Activated CD8-positive, alpha-beta memory T cell treated with anti-CD3 and anti-CD28 coated beads, Interleukin-2, amount 50 U/mL, for 4 hours (primary cell): Measurements from ENCODE around the gene ANKRD7.

Experiments used
- DNase-seq: peaks from one replicate; pipeline ENCODE4 v3.0.0-alpha.2; 2020

Gene ANKRD7, protein sequence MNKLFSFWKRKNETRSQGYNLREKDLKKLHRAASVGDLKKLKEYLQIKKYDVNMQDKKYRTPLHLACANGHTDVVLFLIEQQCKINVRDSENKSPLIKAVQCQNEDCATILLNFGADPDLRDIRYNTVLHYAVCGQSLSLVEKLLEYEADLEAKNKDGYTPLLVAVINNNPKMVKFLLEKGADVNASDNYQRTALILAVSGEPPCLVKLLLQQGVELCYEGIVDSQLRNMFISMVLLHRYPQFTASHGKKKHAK

DNA sequence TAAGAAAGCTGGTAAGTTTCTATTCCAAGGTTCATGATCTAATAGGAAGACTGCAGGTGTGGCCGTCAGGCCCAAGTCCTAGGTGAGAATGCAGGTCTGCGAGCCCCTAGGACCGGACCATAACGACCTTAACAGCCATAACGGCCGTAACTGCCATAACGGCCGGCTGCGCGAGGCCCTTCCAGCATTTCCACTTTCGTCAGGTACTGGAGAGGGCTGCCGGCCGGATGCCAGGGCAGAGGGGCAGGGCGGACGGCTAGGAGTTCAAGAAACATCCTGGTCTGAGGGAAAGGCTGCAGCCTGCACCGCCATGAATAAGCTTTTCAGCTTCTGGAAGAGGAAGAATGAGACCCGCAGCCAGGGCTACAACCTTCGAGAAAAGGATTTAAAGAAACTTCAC is at the start of gene ANKRD7:
ANKRD7 (plus strand) TSS at position 184 of the 400 bp plus-strand sequence; CDS start at position 311, 127 bp downstream.
- no peak for DNase-seq

DNA sequence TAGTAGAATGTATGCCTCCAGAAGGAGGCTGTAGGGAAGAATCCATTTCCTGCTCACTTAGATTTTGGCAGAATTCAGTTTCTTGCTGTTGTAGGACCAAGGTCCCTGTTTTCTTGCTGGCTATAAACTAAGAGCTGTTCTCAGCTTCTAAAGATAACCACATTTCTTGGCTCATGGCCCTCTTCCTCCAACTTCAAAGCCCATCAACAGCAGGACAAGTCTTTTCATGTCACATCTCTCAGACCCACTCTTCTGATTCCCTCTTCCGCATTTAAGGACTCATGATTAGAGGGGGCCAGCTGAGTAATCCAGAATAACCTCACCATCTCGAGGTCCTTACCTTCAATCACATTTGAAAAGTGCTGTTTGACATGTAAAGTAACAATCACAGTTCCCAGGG is 48.8 kb upstream of the ANKRD7 start:
- DNase-seq, result no peak

DNA sequence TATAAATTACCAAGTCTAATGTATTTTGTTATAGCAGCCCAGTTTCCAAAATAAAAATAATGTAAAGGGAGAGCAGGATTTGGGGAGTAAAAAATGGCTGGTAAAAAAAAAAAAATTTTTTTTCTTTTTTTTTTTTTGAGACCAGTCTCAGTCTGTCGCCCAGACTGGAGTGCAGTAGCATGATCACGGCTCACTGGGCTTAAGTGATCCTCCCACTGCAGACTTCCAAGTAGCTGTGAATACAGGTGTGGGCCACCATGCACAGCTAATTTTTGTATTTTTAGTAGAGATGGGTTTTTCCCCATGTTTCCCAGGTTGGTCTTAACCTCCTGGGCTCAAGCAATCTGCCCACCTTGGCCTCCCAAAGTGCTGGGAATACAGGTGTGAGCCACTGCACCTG is 45.3 kb upstream of the ANKRD7 start:
- no peak for DNase-seq

DNA sequence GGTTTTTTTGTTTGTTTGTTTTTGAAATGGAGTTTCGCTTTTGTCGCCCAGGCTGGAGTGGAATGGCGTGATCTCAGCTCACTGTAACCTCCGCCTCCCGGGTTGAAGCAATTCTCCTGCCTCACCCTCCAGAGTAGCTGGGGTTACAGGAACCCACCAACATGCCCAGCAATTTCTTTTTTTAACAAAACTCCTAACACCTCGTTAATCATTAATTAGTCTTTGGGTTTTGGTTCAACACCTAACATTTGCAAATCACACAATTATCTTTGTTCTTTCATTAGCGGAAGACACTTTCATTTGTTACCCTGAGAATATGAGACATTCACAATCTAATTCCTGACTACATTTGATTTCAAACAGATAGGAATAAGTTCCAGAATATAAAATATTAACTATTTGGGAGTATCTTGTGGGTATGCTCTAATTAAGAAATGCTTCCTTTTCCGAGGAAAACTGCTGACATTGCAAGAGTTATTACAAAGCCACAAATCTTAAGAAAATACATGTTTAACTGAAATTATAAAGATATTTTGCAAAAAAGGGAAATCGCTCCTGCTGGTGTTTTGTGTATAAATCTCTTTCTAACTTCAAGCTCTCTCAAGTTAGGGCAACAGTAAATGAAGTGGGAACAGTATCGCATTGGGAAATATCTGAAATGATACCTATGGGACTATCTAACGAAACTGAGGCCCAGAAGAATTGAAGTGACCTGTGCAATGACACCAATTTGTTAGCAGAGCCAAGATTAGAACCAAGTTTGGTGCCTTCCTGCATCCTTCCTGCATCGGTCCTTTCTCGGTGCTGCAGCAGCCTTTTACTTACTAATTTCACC is 41.7 kb upstream of the ANKRD7 start:
- DNase-seq, result no peak

DNA sequence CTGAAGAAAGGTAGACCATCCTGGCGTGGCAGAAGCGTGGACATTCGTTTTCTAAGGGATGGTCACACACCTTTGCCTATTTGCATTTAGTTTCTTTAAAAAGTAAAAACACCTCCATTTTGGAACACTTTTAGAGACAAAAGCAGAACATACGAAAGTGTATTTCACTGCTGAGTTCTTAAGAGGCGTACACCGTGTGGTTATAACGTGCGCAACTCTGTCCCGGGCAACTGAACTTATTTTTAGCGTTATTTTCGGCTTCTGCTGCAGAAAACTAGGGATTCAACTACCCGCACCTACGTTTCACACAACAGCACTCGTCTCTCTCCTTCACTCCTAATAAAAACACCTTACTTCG is 41.1 kb upstream of the ANKRD7 start:
- DNase-seq, result no peak

DNA sequence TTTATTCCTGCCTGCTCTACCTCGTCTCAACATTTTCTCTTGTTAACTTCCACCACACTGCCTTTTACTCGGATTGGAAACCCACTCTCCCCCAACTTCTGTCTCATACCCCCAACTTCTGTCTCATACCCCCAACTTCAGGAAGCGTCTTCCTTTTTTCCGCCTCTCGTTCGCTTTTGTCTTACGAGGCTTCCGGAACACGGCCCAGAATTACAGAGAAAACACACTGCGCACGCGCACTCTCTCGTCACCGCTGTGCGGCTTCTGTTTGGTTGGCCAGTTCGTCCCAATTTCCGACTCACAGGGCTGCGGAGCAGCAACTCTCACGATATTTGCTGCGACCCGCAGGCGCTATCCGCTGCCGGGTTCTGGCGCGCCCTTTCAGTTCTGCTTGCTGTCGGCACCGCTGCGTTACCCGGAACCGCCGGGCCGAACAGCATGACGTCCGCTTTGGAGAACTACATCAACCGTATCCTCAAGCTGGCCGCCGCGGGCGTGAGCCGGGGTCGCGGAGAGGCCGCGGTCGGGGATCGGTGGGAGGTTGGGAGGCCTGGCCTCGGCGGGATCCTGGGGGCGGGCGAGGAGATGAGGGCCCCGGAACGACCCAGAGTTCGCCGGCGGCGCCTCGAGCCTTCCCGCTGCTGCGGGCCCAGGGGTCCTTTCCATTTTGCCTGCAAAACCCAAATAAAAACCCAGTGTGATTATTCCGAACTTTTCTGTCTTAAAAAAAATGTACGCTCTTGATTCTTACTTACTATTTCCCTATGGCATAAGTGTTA is 40.5 kb upstream of the ANKRD7 start, which contains the start of gene LSM8:
LSM8 (plus strand) TSS at position 379 of the 779 bp plus-strand sequence; CDS start at position 439, 60 bp downstream.
- DNase-seq, result peak; percentile 97

DNA sequence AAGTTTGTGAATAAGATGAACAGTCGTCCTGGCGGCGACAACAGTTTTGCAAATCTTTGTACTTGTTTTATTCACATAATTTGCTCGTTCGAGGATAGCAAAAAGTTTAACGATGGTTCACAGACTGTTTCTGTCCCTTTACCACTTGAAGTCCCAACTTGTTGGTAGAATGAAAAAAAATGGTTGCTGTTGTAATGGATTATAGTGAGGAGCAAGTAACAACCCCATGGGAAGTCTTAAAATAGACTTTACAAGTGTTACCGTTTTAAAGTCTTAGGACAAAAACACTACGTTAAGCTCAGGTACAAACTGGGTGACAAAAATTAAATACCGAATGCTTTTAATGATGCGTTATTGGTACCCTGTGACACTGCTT is 40.0 kb upstream of the ANKRD7 start:
- no peak for DNase-seq

DNA sequence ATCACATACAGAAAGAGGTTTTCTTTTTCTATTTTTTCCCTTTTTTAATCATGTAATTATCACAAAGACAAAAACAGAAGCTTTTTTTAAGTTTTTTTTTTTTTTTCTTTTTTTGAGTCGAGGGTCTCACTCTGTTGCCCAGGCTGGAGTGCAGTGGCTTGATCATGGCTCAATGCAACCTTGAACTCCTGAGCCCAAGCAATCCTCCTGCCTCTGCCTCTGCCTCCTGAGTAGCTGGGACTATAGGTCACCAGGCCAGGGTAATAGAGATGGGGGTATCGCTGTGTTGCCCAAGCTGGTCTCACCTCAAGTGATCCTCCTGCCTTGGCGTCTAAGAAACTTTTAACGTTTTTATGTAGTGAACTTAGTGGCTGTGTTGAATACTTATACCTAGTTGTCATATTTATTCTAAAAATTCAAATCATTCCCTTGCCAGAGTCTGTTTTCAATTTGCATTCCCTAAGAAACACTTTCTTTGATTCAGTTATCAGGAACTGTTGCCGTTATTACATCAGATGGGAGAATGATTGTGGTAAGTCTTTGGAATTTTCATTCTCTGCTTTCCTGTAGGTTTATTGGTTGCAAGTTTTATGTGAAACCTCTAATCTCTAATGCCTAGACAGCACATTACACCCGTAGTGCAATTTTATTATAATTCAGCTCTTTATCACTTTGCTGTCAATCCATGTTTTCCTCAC is 39.2 kb upstream of the ANKRD7 start:
- no peak for DNase-seq

DNA sequence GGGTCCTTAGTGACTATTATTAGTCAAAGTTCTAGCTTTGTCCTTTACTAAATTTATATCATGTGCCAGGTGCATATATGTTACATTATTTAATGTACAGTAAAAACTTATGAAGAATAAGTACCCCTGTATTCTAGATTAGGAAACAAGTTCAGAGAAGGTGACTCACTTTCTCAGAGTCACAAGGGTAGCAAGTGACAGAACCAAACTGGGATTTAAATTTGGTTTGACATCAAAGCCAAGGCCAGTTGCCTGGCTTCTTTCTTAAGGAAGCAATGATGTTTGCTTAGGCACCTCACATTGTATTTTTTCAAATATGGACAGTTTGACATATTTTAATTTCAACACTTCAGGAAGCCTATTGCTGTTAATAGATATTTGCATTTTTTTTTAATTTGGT is 38.0 kb upstream of the ANKRD7 start:
- no peak for DNase-seq

DNA sequence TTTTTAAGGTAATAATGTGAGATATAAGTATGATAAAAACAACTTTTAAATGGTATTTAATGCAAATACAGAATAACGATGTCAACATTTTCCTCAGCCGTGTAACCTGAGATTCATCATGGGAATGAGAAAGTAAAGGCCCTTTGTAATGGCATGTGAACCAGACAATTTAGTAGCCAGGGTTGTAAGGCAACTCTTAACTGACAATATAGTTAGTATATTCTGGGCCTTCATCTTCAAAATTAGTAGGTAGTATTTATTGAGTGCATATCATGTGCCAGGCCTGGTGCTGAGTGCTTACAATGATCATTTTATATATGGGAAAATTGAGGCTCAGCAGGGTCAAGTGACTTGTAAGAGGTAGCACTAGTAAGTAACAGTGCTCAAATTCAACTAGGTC is 29.9 kb upstream of the ANKRD7 start:
- DNase-seq, result no peak

DNA sequence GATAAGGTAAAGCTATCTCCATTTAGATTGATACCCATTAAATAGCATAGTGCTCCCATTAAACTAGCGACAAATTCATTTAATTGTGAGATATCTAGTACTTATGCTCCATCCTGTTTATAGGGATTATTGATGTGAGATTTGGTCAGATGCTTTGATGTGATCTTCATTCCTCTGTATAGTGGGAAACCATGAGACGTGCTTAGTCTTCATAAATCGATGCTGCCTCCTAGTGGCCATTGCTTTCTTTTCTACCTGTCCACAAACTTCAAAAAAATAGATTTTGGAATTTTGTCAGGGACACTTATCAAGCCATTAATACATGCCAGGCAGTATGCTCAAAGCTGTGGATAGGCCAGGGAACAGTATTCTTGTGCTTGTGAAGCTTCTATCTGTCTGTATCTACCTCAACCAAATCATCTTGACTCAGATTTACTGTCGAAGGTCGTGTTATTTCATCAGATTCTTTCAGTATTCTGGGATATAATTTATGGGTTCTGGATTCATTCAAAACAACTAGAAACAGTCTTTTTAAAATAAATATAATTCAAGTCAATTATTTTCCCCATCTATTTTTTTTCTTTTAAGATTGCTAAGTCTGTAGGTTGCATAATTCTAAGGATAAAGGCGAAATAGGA is 28.5 kb upstream of the ANKRD7 start:
- DNase-seq, result peak; percentile 51

DNA sequence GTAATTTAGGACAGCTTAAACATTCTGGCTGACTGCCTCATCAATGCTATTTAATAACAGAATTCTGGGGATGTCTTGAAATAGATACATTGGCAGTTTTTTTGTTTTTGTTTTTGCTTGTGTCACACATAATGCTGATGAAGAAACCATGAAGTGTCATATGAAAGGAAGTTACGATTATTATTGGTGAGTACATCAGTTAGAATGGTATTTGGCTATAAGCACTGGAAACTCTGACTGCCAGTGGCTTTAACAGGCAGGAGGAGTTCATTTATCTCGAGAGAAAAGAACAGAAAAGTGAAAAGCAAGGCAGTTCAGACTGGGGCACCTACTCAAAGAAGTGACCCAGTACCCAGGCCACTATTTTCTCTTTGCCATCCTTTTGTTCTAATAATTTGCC is 22.4 kb upstream of the ANKRD7 start:
- no peak for DNase-seq

DNA sequence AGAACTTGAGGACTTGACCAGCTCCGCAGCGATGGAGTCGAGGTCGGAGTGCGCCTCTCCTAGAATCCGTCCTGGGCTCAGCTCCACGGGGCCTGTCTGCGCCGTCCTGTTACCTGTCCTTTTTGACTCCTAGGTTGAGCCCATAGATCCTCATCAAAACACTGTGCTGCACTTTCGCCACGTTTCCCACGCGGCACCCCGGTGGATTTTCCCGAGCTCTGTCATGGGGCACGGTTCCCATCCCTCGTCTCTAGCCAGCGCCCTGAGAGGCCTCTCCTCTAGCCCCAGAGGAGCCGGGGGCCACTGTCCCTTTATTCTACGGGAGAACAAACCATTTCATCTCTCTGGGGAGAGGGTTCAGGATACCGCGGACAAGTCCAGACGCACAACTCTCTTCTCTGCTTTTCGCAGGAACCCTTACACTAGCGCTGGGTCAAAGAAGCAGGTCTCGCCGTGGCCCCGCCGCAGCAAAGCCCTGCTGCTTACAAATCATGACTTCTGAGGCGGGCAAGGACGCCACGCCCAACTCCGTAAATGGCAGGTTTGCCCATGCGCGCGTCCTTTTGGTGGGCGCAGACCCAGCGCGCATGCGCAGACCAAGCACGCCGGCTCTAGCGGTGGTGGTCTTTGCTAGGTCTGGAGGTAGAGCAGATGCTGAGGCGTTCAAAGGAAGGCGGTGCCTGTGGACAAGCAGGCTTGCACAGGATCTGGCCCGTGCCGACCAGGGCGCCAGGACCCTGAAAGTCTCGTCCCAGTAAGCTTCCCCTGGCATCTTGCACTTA is 10.3 kb upstream of the ANKRD7 start:
- DNase-seq, result peak; percentile 85

DNA sequence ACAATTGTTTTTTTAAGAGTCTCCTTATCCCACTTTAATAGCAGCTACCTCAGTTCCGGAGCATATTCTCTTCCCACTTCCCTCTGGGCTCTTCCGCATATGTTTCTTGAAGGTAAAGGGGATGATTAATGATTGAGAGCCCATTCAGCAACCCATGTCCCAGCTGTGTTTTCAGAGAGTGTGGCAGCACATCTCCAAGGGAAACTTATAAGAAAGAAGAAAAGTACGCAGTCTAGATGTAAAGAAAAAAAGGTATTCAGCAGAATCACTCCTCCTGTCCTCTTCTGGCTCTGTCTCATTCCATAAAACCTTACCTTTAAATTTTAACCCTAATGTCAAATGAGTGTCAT is 9.7 kb upstream of the ANKRD7 start:
- no peak for DNase-seq

DNA sequence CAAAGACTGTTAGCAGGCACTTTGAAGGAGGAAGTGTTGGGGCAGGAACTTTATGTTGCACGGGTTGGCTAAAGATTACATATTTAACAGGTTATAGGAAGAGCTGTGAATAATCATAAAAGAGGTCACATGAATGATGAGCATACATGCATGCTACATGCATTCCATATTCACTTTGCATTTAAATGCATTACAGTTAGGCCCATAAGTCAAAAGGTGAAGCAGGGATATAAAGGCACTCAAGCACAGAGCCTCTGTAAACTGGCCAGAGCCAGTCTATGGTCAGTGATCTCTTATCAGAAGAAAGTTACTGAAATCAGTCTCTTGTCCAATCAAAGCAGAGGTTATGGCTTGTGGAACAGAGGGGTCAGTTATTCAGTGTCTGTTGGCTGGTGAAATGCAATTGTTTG is 7.3 kb upstream of the ANKRD7 start:
- DNase-seq, result no peak

DNA sequence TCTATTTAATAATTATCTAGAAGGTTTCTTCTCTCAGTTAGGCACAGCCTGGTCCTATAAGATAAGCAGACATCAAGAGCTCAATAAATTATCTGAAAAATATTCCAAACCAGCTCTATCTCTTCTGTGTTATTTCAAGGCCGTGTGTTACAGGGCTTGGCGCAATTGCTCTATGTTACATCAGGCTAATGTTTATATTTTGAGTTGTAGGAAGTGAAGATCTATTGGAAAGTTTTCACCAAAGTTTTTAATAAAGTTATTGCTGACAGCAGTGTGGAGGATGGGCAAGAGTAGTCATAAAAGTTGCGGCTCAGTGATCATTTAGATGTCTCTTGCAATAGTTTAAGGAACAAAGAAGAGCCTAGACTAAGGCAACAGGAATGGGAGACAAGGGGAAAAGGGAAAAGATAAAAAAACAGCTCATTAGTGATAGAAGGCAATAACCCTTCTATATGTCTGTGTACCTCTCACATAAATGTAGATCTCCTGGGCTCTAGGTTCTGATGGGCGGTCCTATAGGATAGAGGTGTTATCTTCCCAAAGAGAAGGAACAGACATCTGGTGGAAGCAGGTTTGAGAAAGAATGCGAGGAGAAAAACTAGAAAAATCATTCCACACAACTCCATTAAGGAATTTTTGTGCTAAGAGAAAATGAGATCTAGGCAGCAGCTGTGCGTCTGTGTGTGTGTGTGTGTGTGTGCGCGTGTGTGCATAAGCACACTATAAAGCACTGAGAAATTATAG is 5.9 kb upstream of the ANKRD7 start:
- DNase-seq, result no peak

DNA sequence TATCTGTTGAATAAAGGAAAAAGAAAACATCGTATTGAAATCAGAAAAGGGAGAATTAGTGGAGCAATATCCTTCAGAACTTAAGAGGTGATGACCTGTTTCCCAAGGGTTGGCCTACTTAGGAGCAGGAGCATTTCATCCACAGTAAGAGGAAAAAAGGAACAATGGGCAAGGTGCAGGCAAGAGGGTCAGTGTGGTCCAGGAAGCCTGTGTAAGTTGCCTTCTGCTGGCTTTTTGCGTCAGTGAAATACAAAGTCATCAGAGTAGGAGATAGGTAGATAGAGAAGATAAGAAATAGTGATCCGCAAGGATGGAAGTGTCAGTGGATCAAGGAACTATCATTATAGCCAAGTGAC is 5.4 kb upstream of the ANKRD7 start:
- DNase-seq, result no peak

DNA sequence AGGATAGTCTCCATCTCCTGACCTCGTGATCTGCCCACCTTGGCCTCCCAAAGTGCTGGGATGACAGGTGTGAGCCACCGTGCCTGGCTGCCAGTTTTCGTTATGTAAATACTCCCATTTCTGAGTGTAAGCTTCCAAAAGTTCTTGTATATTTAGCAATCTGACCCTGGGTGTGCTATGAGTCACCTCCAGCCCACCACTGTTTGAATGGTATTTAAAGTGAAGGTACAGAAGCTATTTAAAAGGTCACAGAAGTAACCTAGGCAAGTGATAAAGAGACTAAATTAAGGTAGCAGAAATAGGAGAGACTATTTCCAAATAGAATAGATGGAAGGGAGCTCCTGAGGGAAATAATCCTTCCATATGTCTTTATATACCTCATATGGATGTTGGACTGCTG is 3.9 kb upstream of the ANKRD7 start:
- DNase-seq, result no peak

DNA sequence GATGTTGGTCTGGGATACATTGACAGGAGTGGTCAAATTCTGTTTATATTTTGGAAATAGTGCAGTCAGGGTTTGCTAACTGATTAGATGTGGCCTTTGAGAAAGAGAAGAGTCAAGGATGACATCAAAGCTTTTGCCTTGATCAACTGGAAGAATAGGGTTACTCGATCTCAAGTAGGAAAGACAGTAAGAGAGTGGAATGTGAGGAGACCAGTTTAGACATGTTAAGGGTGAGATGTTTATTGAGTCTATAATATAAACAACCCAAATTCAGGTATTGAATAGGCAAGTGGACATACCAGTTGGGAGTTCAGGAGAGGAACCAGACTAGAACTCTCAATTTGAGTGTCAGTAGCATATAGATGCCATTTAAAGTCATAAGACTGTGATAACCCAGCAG is 1.9 kb upstream of the ANKRD7 start:
- DNase-seq, result no peak

DNA sequence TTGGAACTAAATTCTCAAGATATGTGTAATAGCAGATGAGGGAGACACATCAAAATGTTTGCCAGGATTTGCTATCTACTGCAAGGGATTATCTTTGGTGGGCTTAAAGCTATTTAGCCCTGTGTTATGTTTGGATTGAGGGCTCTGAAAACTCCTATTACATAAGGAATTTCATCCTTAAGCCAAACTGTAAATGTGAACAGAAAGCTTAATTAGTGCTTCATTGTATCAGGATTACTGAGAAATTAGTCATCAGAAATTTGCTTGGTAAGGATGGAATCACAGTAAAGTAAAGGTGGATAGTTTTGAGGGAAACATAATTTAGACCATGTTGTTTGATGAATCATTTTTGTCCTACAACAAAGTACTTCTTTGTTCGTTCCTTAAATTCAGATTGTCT is 8.3 kb downstream of the ANKRD7 start:
- no peak for DNase-seq

DNA sequence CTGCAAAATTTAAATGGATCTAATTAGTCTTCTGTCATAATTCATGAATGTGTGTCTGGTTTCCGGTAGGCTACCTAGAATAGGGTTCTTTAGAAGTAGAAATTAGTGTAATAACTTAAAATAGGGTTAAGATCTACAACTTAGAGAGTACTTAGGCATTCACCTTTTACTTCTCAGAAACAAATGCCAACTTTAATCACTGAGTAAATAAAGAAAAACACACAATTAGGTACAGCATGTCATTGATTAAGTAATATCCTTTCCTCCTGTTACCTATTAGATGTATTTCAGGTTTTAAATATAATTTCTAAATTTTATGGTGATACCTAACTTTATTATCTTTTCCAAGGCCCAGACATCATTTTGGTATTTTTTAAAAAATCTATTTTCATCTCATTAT is 9.3 kb downstream of the ANKRD7 start:
- no peak for DNase-seq
